LNCAP (cell line): ENCODE data around the gene SEMA5A.

ENCODE experiments used
- CTCF ChIP-seq: fragments of 450-650 bp; IDR thresholded peaks from 2 replicates; pipeline ENCODE4 v1.5.1; 2017; ENCODE audit warnings: mild to moderate bottlenecking

Gene SEMA5A

DNA sequence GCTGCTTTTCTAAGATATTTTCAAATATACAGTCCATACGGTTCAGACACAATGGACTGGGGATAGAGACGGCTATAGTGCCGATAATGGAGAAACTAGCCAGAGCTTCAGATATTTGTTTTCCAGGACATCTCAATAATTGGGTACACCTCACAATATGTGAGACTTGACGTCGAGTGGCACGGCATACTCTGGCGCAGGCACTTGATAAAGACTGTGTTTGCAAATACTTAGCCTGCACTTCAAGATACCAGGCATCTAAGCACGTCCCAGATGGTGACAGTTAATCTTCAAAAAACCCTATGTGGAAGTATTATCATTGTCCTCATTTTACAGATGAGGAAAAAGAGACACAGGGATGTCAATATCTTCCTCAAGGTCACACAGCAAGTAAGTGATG lies 48.5 kb downstream of the SEMA5A start:
- TF ChIP-seq CTCF: no peak

DNA sequence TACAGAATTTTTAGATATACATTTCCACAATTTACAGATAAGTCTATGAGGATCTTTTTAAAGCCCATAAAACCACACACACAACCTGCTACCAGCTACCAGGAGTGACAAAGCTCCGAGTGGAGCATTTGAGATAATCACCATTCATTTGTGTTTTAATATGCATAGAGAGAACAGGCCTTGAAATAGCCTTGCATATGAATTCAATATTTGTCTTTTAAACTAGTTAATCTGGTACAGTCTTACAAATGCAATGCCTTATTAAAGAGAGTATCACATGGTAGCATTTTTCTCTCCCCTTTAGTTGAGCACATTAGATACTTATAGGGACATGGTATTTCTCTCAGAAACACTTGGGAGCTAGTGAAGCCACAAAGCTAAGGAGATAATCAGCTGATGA lies 49.1 kb downstream of the SEMA5A start:
- no peak for TF ChIP-seq CTCF

- TF ChIP-seq CTCF: no peak
Observed at GRCh38 chr5:9495121-9495520, 50.8 kb downstream of the SEMA5A start.

GRCh38 chr5:9494301-9494700 lies 51.6 kb downstream of the SEMA5A start:
- TF ChIP-seq CTCF: no peak

GRCh38 chr5:9490494-9491097 lies 55.3 kb downstream of the SEMA5A start:
- no peak for TF ChIP-seq CTCF

DNA sequence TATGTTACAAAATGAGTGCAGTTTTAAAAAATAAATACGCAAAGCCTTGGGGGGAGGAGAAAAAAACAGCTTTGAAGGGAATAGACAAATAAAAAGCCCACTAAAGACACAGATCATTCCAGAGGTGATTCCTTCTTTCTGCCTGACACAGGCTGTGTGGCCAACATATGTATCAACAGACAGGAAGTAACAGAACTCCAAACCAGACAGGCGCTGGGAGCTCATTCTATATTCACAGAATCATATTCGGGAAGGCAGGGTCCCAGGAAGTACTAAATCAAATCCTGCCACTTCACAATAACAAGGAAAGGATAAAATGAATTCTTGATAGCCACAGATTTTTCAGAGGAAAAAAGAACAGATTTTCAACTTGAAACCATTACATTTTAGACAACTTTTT lies 62.1 kb downstream of the SEMA5A start:
- no peak for TF ChIP-seq CTCF

GRCh38 chr5:9483243-9483642 lies 62.6 kb downstream of the SEMA5A start:
- no peak for TF ChIP-seq CTCF

- TF ChIP-seq CTCF: no peak
Observed at GRCh38 chr5:9482381-9482780, 63.5 kb downstream of the SEMA5A start.
